NCI-H2029 treated with DMSO at 0.1 percent for 48 hours (cell line): ENCODE data around the gene PKMYT1.
"Not testable (repeated sequence)": the region's sequence is repeated elsewhere in the genome, so short reads cannot be mapped to it uniquely, and the experiment has no call there.

Experiments
- DNase-seq: peaks from one replicate; lab custom pipeline; 2025; lab: John Stamatoyannopoulos, UW

Gene PKMYT1

GRCh38 chr16:2960183-2961010, 19.8 kb downstream of the PKMYT1 start:
- DNase-seq: no peak

- no peak for DNase-seq
Observed at GRCh38 chr16:2959206-2959605, 21.0 kb downstream of the PKMYT1 start.

DNA sequence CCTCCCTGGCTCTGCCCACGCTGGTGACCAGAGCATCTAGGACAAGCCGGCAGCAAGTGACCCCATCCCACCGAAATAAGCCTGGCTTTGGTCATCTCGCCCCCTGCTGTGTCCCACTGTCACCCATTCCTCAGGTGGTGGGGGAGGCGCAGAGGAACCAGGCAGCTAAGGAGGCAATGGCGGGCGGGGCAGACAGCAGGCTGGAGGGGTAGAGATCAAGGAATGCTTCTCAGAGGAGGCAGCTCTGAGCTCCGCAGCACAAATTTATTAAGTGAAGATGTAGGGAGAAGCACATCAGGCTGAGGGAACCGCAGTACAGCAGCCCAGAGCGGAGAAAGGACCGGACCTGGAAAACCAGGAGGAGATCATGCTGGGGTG, 23.7 kb downstream of the PKMYT1 start:
- no peak for DNase-seq

GRCh38 chr16:2955779-2956578, 24.3 kb downstream of the PKMYT1 start:
- DNase-seq: no peak

DNA sequence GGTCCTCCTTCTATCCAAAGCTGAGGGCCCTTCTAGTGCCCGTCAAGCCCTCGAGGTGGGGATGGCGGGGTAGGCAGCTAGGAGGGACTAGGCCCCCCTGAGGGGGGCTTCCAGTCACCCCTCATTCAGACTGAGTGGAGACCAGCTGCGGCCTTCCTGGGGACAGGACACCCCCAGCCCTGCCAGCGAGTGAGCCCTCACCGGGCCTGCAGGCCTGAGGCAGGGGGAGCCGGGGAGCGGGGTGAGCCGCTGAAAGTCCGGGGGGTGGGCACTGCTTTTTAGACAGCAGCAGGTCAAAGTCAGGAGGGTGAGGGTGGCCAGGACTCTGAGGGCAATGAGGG, 24.8 kb downstream of the PKMYT1 start:
- DNase-seq: no peak

GRCh38 chr16:2954656-2955381, 25.4 kb downstream of the PKMYT1 start:
- DNase-seq: no peak

- DNase-seq: no peak
Observed at GRCh38 chr16:2953706-2954627, 26.3 kb downstream of the PKMYT1 start.

DNA sequence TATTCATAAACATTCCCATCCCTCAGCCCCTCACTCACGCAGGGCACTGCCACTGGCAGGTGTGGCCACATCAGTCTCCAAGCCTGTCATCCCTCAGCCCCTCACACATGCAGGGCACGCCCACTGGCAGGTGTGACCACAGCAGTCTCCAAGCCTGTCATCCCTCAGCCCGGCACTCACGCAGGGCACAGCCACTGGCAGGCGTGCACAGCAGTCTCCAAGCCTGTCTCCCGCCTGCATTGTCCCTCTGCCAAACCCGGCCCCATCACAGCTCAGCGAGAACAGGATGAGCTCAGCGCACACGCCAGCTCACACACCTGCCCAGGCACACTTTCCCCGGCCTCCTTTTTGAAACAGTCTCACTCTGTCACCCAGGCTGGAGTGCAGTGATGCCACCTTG, 27.6 kb downstream of the PKMYT1 start:
- no peak for DNase-seq

GRCh38 chr16:2950773-2951172, 29.5 kb downstream of the PKMYT1 start:
- DNase-seq: no peak

DNA sequence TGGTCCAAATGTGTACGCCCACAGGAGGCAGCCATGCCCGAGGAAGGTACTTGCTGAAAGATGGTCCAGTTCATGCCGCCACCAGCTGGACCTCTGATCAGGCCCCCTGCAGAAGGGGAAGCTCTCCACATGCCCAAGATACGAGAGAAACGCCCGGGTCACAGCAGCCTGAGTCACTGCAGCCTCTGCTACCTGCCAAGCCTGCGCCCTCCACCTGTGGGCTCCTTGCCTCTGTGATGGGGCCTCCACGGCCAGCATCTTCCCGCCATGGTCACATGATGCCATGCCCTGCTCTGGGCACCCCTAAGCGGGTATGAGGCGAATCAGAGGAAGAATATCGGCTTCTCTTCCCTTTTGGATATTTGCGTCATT, 29.9 kb downstream of the PKMYT1 start:
- DNase-seq: no peak

DNA sequence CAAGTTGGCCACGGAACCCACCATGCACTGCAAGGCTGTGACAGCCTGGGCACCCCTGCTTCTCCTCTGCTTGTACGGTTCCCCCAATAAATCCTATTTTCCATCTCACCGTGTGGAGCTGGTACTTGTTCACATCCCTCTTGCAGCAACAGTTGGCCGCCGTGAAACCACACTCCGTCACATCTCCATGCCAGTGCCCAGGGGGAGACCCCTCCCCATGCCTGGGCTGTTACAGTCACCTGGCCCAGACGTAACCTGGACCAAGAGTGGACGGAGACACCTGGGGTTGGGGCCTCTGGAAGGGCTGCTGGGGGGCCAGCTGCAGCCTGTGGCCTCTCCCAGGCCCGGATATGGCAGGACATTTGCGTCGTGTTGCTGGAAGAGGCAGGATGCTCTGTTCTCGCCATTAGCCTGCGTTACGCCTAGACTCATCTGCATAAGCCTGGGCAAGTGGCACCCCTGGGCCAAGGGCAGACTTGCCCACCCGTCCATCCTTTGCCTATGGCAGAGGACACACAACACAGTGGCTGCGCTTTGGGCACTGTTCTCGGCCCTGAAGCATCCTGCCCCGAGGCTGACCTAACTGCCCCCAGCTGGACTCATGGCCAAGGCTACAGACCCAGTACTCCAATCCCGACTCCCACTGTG, 30.4 kb downstream of the PKMYT1 start:
- no peak for DNase-seq

- no peak for DNase-seq
Observed at GRCh38 chr16:2948807-2949704, 31.2 kb downstream of the PKMYT1 start.

GRCh38 chr16:2946649-2947048, 33.6 kb downstream of the PKMYT1 start:
- DNase-seq: no peak

DNA sequence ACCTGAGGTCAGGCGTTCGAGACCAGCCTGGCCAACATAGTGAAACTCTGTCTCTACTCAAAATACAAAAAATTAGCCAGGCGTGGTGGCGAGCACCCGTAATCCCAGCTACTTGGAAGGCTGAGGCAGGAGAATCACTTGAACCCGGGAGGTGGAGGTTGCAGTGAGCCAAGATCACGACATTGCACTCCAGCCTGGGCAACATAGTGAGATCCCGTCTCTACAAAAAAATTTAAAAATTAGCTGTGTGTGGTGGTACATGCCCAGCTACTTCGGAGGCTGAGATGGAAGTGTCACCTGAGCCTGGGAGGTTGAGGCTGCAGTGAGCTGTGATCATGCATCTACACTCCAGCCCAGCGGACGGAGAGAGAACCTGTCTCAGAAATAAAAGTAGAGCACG, 36.5 kb downstream of the PKMYT1 start:
- DNase-seq: not testable (repeated sequence)

- DNase-seq: no peak
Observed at GRCh38 chr16:2942045-2942444, 38.2 kb downstream of the PKMYT1 start.

- no peak for DNase-seq
Observed at GRCh38 chr16:2939968-2940367, 40.3 kb downstream of the PKMYT1 start.

DNA sequence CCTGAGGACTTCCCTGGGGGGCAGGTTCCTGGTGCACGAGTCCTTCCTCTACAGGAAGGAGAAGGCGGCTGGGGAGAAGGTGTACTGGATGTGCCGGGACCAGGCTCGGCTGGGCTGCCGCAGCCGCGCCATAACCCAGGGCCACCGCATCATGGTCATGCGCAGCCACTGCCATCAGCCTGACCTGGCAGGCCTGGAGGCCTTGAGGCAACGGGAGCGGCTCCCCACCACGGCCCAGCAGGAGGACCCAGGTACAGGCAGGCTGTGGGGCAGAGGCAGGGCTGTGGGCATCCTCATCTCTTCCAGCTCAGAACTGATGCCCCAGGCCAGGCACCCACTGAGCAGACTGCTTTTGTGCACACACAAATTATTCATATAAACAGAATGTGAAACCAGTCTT, 42.0 kb downstream of the PKMYT1 start:
- DNase-seq: no peak

DNA sequence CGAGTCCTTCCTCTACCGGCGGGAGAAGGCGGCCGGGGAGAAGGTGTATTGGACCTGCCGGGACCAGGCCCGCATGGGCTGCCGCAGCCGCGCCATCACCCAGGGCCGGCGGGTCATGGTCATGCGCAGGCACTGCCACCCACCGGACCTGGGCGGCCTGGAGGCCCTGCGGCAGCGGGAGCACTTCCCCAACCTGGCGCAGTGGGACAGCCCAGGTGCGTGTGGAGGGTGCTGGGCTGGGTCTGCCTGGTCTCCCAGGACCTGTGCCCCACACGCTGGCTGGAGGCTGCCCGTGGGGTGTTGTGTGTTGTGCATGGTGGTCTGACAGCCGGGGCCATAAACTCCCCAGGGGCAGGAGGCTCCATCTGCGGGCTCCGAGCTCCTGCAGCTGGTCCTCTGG, 43.1 kb downstream of the PKMYT1 start:
- no peak for DNase-seq

DNA sequence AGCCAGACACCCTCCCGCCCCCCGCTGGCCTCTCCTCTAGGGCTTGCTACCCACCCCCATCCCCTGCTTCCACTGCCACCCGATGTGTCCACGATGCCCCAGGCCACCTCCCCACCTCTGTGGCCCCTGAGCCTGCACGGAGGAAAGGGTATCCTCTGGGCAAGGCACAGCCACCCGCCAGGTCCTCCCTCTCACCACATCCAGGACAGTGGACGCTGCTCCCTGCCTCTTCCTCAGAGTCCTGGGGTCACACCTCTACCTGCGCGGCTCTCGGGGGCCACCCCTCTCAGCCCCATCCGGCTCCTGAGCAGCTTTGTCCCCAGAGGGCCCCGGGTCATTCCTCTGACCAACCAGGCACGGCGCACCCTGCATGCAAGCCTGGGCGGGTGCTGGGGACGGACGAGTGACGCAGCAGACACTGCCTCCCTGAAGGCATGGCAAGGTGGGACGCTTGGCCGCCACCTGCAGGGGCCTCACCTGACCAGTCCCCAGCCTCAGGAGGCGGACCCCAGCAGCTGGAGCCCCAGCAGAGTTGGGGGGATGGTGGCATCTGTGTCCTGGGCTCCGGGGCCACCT, 43.7 kb downstream of the PKMYT1 start:
- no peak for DNase-seq

DNA sequence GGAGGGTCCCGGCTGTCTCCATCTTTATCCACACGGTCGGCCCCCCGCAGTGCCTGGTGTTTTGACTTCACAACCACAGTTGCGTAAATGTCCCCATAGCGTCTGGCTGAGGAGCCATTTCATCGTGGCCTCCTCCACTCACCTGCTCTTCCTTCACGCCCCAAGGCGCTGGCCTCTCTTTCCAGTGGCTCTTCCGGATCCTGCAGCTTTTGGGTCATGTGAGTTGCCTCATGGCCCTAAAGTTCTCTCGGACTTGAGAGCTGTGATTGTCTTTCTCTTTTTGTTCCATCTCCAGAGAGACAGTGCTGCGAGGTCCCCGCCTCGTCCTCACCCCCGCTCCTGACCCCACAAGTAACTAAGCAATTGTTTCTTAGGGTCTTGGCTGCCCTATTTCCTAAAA, 45.8 kb downstream of the PKMYT1 start:
- DNase-seq: no peak
